HCT116 (cell line): ENCODE measurements around the gene SPON2. TPM values are rescaled to one million over a fixed set of nuclear protein-coding genes. Genes with fewer than 3 reads are reported as not detected.

ENCODE experiments used
- ATAC-seq: fragments of 200-7000 bp; cut with Tn5 transposase; 2 replicates; pipeline ENCODE4 v1.9.1; 2020; ENCODE audit warnings: mild to moderate bottlenecking, moderate library complexity
- BruUV-seq: library from RNA; stranded (reverse); fragments of 400-500 nt; replicated peaks from 2 replicates; lab custom pipeline; 2021; lab: Mats Ljungman, UMichigan
- CTCF ChIA-PET: fragments of 300-600 bp; sonication (Branson Sonifier 250); formaldehyde crosslinking; loops from one replicate; lab custom pipeline; 2021; ENCODE audit warnings: antibody characterized with exemption; lab: Charles Lee
- POLR2A ChIA-PET: fragments of 300-600, 350-600 bp; sonication (Branson Sonifier 250); formaldehyde crosslinking; loops from one replicate; lab custom pipeline; 2021; ENCODE audit warnings: antibody characterized with exemption; lab: Charles Lee
- RAD21 ChIA-PET, 2 experiments: fragments of 300-600 bp; sonication (Branson Sonifier 250); formaldehyde crosslinking; loops; one replicate each; lab custom pipeline; 2023; ENCODE audit warnings: low total read pairs in 2 of 2; ENCODE audit not compliant: uncharacterized antibody in 2 of 2, unreplicated experiment in 2 of 2, low non-redundant PET in 1 of 2; lab: Charles Lee
- DNase-seq: peaks from one replicate; pipeline ENCODE4 v3.0.0-alpha.2; 2010; ENCODE audit warnings: low read depth, low spot score
- H2AFZ ChIP-seq: fragments of 200-600 bp; shearing (Covaris generic), sonication (generic); 2 replicates; pipeline ENCODE4 v1.6.1; 2017; ENCODE audit warnings: low read depth, mixed run types, mixed read lengths, antibody characterized with exemption, low read length; ENCODE audit not compliant: poor library complexity, severe bottlenecking
- H3K27ac ChIP-seq: 2 replicates; pipeline ENCODE4 v1.5.1; 2012; ENCODE audit warnings: low read depth, low read length
- H3K27me3 ChIP-seq: fragments of 200-600 bp; sonication (generic); 2 replicates; pipeline ENCODE4 v1.6.1; 2016; ENCODE audit warnings: mixed run types, low read length, mixed read lengths; ENCODE audit not compliant: insufficient read depth
- H3K36me3 ChIP-seq, 2 experiments: fragments of 200-500 bp in 1 of 2; fragments of 200-600 bp in 1 of 2; sonication (Bioruptor generic) in 1 of 2; sonication (generic) in 1 of 2; 2 replicates each; pipeline versions ENCODE4 v1.5.1 to v1.6.1; 2014 to 2016; ENCODE audit warnings: low read length in 2 of 2, inconsistent platforms in 1 of 2, mixed read lengths in 1 of 2, mixed run types in 1 of 2; ENCODE audit not compliant: insufficient read depth in 2 of 2, control insufficient read depth in 1 of 2
- H3K4me1 ChIP-seq, 2 experiments: fragments of 200-600 bp in 1 of 2; sonication (generic) in 1 of 2; 2 replicates each; pipeline versions ENCODE4 v1.5.1 to v1.6.1; 2012 to 2017; ENCODE audit warnings: low read length in 2 of 2, inconsistent platforms in 1 of 2, mild to moderate bottlenecking in 1 of 2, mixed read lengths in 1 of 2, mixed run types in 1 of 2, moderate library complexity in 1 of 2; ENCODE audit not compliant: insufficient read depth in 2 of 2, control insufficient read depth in 1 of 2
- H3K4me2 ChIP-seq: fragments of 200-600 bp; sonication (generic); 2 replicates; pipeline ENCODE4 v1.6.1; 2017; ENCODE audit warnings: mixed run types, low read length, mixed read lengths
- H3K4me3 ChIP-seq, 2 experiments: fragments of 200-600 bp in 1 of 2; sonication (generic) in 1 of 2; replicated peaks in 1 of 2; 2 replicates each; pipeline ENCODE4 v1.5.1; 2011 to 2016; ENCODE audit warnings: low read length in 2 of 2, control low read depth in 1 of 2, low read depth in 1 of 2, mild to moderate bottlenecking in 1 of 2, mixed read lengths in 1 of 2, mixed run types in 1 of 2
- H3K79me2 ChIP-seq: fragments of 200-600 bp; sonication (generic); 2 replicates; pipeline ENCODE4 v1.6.1; 2017; ENCODE audit warnings: mild to moderate bottlenecking, mixed run types, low read length, moderate library complexity, mixed read lengths; ENCODE audit not compliant: insufficient read depth
- H3K9ac ChIP-seq: fragments of 200-600 bp; sonication (generic); 2 replicates; pipeline ENCODE4 v1.6.1; 2016; ENCODE audit warnings: low read length, mixed read lengths
- H3K9me2 ChIP-seq: fragments of 200-600 bp; sonication (generic), shearing (Covaris generic); 2 replicates; pipeline ENCODE4 v1.6.1; 2017; ENCODE audit warnings: mixed run types, mild to moderate bottlenecking, moderate library complexity; ENCODE audit not compliant: insufficient read depth
- H3K9me3 ChIP-seq, 2 experiments: fragments of 200-500 bp in 1 of 2; fragments of 200-600 bp in 1 of 2; sonication (Bioruptor generic) in 1 of 2; sonication (generic) in 1 of 2; 2 replicates each; pipeline ENCODE4 v1.6.1; 2014 to 2017; ENCODE audit warnings: low read length in 2 of 2, mixed read lengths in 2 of 2, inconsistent platforms in 1 of 2, low read depth in 1 of 2, mild to moderate bottlenecking in 1 of 2, mixed run types in 1 of 2, moderate library complexity in 1 of 2; ENCODE audit not compliant: control insufficient read depth in 1 of 2, insufficient read depth in 1 of 2
- H4K20me1 ChIP-seq: fragments of 200-600 bp; sonication (generic), shearing (Covaris generic); 2 replicates; pipeline ENCODE4 v1.6.1; 2017; ENCODE audit warnings: mixed run types, mild to moderate bottlenecking, moderate library complexity; ENCODE audit not compliant: insufficient read depth
- CEBPB ChIP-seq: IDR thresholded peaks from 2 replicates; pipeline ENCODE4 v1.6.1; 2012; ENCODE audit warnings: low read depth
- CTCF ChIP-seq, 3 experiments: fragments of 200-600 bp in 1 of 3; sonication (generic) in 1 of 3; IDR thresholded peaks in 2 of 3; conservative IDR thresholded peaks in 1 of 3; 2 replicates each; pipeline ENCODE4 v1.5.1; 2012 to 2017; ENCODE audit warnings: low read depth in 2 of 3, low read length in 2 of 3, antibody characterized with exemption in 1 of 3, borderline replicate concordance in 1 of 3, control low read depth in 1 of 3, mild to moderate bottlenecking in 1 of 3, mixed read lengths in 1 of 3, mixed run types in 1 of 3, moderate library complexity in 1 of 3; ENCODE audit not compliant: insufficient read depth in 1 of 3
- ELF1 ChIP-seq: IDR thresholded peaks from 2 replicates; pipeline ENCODE4 v1.6.1; 2012; ENCODE audit warnings: low read depth, borderline replicate concordance
- EZH2 ChIP-seq: fragments of 200-600 bp; sonication (generic); IDR thresholded peaks from 2 replicates; pipeline ENCODE4 v1.6.1; 2017; ENCODE audit warnings: antibody characterized with exemption, mixed run types
- EZH2phosphoT487 ChIP-seq: fragments of 200-600 bp; IDR thresholded peaks from 2 replicates; pipeline ENCODE4 v1.6.1; 2018; ENCODE audit warnings: antibody characterized with exemption, borderline replicate concordance
- FOSL1 ChIP-seq: IDR thresholded peaks from 2 replicates; pipeline ENCODE4 v1.6.1; 2012; ENCODE audit warnings: low read depth
- POLR2A ChIP-seq: IDR thresholded peaks from 2 replicates; pipeline ENCODE4 v1.7.0; 2011; ENCODE audit warnings: borderline replicate concordance; ENCODE audit not compliant: insufficient read depth, insufficient read length; ENCODE audit errors: extremely low read depth
- POLR2AphosphoS5 ChIP-seq: IDR thresholded peaks from 2 replicates; pipeline ENCODE4 v1.6.1; 2011; ENCODE audit warnings: mild to moderate bottlenecking, low read depth, low read length, moderate library complexity
- RAD21 ChIP-seq: IDR thresholded peaks from 2 replicates; pipeline ENCODE4 v1.6.1; 2012; ENCODE audit warnings: low read depth, mild to moderate bottlenecking
- REST ChIP-seq: IDR thresholded peaks from 2 replicates; pipeline ENCODE4 v1.6.1; 2012; ENCODE audit warnings: low read depth
- SRF ChIP-seq: IDR thresholded peaks from 2 replicates; pipeline ENCODE4 v1.6.1; 2012; ENCODE audit warnings: low read depth
- TCF7L2 ChIP-seq: IDR thresholded peaks from 2 replicates; pipeline ENCODE4 v1.7.0; 2011; ENCODE audit warnings: borderline replicate concordance, inconsistent platforms; ENCODE audit not compliant: insufficient read depth, insufficient read length; ENCODE audit errors: extremely low read depth
- YY1 ChIP-seq: IDR thresholded peaks from 2 replicates; pipeline ENCODE4 v1.6.1; 2011; ENCODE audit warnings: low read length, low read depth, moderate library complexity, mild to moderate bottlenecking; ENCODE audit not compliant: insufficient replicate concordance; ENCODE audit errors: extremely low read depth
- ZFX ChIP-seq: fragments of 450-650 bp; IDR thresholded peaks from 2 replicates; pipeline ENCODE4 v1.6.1; 2017
- ZNF274 ChIP-seq: fragments of 200-500 bp; sonication (Bioruptor generic); IDR thresholded peaks from 2 replicates; pipeline ENCODE4 v1.6.1; 2014; ENCODE audit warnings: mild to moderate bottlenecking, low read depth, low read length, inconsistent platforms
- intact Hi-C: fragments of 100-400 bp; cut with micrococcal nuclease; formaldehyde crosslinking; loops from 2 replicates; pipeline ENCODE4 v1.10.0; 2022
- total RNA-seq: library from RNA; stranded (reverse); gene quantifications from one replicate; pipeline ENCODE4 v1.2.1, GENCODE V29; 2021; ENCODE audit not compliant: unreplicated experiment
- TF ChIP-seq, protein P1 (sequence below): IDR thresholded peaks from 2 replicates; pipeline ENCODE4 v1.6.1; 2012

SPON2 gene
- total RNA-seq, 1 experiment from 2014 or later = 1.5 TPM

GRCh38 chr4:1136048-1136447, 36.3 kb downstream of the SPON2 start:
- Histone ChIP-seq H3K27ac (no peak overlapping the region), H3K79me2 (no peaks in the 10 kb centered on the region), H3K9me3 (no peaks in the 10 kb centered on the region), H3K4me3 (no peak overlapping the region), H2AFZ (no peak overlapping the region), H3K27me3 (peaks cover 50% of the 10 kb centered on the region), H4K20me1 (no peaks in the 10 kb centered on the region), H3K9ac (no peak overlapping the region), H3K4me1 (no peaks in the 10 kb centered on the region), H3K9me2 (no peaks in the 10 kb centered on the region), H3K36me3 (no peaks in the 10 kb centered on the region), H3K4me2 (no peak overlapping the region)
- TF ChIP-seq REST (no peak), EZH2 (no peak), ZNF274 (no peak), SRF (no peak), FOSL1 (no peak), CEBPB (no peak), CTCF (IDR thresholded peaks at IDR 0.05 in 2 of 3, conservative IDR thresholded peaks at IDR 0.05 in 1 of 3; ENCODE audit: borderline replicate concordance in 1 of 3, insufficient read depth in 1 of 3, low read depth in 2 of 3, low read length in 2 of 3) (no peak), RAD21 (no peak), POLR2A (no peak), EZH2phosphoT487 (no peak), POLR2AphosphoS5 (no peak), TCF7L2 (no peak), ELF1 (no peak), ZFX (no peak), YY1 (no peak)
- TF ChIP-seq, protein P1, sequence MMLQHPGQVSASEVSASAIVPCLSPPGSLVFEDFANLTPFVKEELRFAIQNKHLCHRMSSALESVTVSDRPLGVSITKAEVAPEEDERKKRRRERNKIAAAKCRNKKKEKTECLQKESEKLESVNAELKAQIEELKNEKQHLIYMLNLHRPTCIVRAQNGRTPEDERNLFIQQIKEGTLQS = no peak
- ChIA-PET CTCF (no interaction called here), RAD21 (no interaction called here), POLR2A (no interaction called here)
- intact Hi-C loops = no loop called here
- ATAC-seq (no peak), DNase-seq (no peak)
- no TSS peak for BruUV-seq
